Kidney glomerular epithelial cell (primary cell): ENCODE data around the gene MLLT1.

Experiments used
- DNase-seq: peaks from one replicate; lab custom pipeline; 2025; lab: John Stamatoyannopoulos, UW

MLLT1 gene

GRCh38 chr19:6258812-6259311 lies 20.9 kb downstream of the MLLT1 start:
- no peak for DNase-seq

- DNase-seq: no peak
Measured at GRCh38 chr19:6253954-6254733, 25.6 kb downstream of the MLLT1 start.

DNA sequence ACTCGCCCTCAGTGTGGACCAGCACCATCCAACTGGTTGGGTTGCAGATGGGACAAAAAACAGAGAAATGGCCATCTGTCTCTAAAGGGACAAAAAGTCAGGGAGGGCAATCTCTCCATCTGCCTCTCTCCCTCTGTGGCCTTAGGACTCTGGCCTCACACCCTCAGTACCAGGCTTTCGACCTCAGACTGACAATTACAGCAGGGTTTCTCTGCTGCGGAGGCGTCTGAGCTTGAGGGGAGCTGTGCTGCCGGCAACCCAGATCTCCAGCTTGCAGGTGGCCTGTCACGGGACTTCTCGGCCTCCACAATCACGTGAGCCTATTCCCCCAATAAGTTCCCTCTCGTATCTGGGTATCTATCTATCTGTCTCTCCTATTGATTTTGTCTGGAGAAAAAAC lies 27.7 kb downstream of the MLLT1 start:
- no peak for DNase-seq

DNA sequence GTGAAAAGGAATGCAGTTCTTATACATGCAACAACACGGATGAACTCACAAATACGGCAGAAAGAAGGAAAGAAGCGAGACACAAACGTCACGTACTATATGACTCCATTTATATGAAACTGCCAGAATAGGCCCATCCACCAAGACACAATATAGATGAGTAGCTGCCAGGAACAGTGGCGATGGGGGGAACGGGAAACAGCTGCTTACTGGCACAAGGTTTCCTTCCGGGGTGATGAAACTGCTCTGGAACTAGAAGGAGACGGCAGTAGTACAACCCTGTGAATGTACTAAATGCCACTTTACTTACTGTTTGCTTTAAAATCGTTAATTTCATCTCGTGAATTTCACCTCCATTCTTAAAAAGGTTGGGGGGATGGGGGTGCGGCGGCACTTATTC lies 28.9 kb downstream of the MLLT1 start:
- no peak for DNase-seq

- no peak for DNase-seq
Measured at GRCh38 chr19:6250024-6250615, 29.7 kb downstream of the MLLT1 start.

DNA sequence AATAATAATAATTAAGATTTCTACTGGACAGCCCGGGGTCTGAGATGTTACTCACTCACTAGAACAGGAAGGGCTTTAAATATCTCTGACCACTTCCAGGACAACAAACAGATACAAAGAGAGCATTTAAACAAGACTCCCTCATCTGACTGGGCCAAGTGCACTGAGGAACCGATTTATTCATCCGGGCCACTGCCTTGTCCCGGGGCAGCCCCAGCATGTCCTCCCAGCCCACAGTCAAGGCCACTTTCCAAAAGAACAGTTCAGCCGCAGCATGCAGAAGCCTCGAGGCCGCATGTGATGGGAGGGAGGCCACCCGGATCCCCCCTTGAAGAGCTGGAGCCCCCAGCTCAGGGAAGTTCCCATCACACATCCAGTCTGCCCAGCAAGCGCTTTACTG lies 30.5 kb downstream of the MLLT1 start:
- DNase-seq: no peak

GRCh38 chr19:6248844-6249243 lies 30.9 kb downstream of the MLLT1 start:
- no peak for DNase-seq

DNA sequence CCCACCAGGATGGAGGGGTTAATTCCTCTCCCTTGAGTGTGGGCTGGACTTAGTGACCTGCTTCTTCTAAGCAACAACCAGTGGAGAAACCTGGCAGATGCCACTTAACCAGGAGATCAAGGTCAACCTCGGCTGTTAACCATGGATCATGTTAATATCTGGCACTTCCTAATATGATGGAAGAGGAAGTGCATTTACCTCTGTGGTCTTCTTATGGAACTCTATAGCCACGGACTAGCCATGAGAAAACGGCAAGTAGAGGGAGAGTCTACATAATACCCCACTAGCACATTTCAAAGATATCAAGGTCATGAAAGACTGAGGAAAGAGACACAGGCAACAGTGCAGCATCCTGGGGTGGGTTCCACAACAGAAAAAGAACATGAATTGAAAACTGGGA lies 31.4 kb downstream of the MLLT1 start:
- no peak for DNase-seq

DNA sequence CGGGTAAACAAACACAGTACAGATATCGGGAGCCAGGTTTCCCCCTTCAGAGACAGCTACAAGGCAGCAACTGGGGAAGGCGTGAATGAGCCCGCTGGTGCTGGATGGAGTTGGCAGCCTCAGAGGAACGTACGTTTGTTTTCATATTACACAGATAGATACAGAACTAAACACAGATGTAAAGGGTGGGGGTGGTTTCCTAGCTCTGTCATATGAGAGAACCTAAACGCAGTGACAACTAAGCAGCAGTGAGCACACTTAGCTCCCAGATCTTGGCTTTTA lies 32.8 kb downstream of the MLLT1 start:
- DNase-seq: no peak

GRCh38 chr19:6246174-6247006 lies 33.4 kb downstream of the MLLT1 start:
- DNase-seq: no peak

DNA sequence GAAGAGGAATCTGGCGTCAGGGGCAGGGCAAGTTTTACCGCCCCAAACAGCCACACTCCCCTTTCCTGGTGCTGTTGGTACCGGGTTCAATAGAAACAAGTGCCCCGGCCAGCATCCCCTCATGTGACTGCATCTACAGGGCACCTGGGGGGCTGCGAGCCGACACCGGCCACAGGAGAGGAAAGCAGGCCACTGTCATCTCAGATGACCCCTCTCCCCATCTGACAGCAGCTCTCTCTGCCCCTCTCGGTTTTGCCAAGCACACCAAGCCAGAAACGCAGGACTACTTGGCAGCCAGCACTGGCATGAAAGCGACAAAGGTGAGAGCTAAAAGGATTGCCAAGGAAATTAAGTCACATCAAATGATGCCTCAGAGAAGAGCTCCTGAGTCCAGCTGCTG lies 37.1 kb downstream of the MLLT1 start:
- no peak for DNase-seq

DNA sequence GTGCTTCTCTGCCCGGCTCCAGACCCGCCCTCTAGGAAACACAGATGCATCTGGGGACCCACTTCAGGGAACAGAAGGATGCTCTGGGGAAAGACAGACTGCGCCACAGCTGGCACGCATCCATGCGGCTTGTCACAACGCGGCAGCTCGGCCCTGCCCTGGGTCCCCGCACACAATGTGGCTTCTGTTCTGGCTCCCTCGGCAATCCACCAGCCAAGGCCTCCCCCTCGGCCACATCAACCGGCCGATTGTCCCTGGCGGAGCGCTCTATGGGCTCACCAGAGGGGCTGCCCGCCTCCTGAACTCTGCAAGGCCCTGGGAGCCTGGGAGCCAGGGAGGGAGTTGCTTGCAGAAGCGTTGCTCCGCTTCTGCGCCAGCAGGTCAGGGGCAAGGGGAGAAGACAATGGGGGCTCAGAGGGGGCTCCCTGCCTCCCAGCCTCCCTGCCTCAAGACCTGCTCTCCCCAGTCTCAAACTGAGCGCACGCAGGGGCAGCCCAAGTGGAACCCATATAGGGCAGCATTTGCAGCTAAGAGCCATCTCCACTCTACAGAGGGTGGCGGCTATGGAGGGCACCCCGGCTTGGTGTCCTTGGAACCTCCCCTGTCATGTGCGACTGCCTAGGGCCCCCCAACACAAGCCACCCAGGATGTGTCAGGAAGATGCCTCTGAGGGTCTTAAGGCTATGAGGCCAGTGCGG lies 37.9 kb downstream of the MLLT1 start:
- no peak for DNase-seq

GRCh38 chr19:6241056-6241455 lies 38.7 kb downstream of the MLLT1 start:
- DNase-seq: no peak

DNA sequence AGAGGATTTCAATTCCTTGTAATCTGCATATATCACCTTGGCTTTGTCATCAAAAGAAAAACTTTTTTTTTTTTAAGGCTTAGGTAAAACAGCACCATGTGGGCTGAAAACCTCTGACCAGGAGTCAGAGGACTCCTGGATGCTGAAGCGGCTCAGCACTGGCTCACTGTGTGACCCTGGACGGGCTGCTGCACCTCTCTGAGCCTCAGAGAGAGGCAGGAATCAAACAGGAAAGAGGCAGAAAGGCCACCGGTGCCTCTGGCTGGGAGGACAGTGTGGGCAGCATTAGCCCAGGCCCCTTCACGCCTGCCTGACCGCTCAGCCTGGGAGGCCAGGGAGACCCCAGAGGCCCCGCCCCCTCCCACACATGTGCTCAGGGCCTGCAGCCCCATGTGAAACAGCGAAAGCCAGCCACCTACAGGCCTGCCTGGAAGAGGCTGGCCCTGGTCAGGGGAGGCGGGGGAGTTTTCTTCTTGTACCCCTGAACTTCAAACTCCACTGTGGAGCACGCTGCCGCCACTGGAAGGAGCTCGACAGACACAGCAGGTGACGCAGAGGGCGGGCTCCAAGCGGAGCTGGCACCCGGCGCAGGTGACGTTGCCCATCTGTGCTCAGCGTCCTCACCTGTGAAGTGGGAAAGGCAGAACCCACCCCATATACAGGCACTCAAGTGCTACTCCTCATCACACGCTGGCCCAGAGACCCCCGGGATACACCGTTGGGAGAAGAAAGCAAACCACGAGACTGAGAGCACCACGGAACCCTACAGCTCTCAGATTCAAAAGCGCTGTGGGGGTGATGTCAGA lies 39.7 kb downstream of the MLLT1 start:
- DNase-seq: no peak

GRCh38 chr19:6239401-6239844 lies 40.4 kb downstream of the MLLT1 start:
- no peak for DNase-seq

DNA sequence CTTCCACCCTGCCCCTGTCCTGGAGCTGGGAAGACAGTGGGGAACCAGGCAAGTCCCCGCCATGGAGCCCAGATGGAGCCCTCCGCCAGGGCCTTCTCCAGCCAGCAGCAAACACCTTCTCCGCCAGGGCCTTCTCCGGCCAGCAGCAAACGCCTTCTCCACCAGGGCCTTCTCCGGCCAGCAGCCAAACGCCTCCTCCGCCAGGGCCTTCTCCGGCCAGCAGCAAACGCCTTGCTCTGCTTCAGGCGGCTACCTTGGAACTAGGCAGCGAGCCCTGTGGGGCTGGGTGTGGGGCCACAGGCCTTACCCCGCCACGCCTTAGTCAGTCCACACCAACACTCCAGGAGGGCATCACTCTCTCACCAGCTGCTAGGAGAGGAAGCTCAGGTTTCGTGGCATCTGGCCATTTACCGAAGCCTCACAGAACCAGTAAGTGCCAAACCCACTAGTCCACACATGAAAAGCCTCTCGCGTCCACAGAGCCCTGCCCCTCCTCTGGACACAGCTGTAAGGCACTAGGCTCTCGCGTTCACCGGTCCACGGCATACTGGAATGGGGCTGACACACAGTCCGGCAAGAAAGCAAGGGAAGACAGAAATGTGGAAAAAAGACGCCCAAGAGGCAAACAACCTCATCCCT lies 41.0 kb downstream of the MLLT1 start:
- no peak for DNase-seq

- DNase-seq: no peak
Measured at GRCh38 chr19:6238256-6238642, 41.5 kb downstream of the MLLT1 start.

DNA sequence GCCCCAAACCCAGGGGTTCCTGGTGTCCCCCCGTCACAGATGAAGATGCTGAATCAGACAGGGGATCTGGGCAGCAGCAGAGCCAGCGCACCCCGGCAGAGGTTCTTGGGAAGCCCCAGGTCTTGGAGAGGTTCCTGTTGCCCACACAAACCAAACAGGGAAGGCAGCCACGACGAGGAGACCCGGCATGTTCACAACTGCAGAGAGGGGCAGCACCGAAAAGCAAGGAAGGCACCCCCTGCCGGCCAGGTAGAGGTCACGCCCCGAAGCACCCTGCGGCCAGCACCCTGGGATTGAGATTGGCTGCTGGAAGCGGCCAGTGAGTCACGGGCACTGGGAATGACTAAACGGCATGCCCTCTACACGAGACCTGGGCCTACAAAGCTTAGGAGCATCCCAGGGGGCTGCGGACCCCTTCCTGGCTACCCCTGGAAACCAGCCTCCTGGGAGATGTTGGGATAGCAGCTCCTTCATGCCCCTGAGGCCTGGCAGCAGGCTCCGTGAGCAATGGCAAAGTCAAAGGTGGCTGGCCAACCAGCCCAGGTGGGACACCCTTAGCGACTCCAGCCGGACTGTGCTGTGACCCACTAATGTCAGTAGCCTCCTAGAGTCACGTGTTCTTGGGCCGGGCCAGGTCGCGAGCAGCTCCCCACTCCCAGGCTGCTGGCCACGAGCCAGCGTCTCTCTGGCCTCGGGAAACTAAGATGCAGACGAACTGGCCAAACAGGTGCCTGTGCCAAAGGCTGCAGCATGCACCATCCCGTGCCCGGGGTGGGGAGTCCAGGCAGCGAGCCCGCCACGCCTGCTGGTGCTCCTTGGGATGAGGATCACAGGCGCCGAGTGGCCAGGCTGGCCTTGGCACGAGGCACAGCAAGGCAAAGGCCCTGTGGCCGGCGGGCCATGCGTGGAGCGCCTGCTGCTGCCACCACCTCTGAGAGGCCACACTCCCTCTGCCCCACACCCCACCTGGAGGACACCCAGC lies 43.2 kb downstream of the MLLT1 start:
- no peak for DNase-seq

DNA sequence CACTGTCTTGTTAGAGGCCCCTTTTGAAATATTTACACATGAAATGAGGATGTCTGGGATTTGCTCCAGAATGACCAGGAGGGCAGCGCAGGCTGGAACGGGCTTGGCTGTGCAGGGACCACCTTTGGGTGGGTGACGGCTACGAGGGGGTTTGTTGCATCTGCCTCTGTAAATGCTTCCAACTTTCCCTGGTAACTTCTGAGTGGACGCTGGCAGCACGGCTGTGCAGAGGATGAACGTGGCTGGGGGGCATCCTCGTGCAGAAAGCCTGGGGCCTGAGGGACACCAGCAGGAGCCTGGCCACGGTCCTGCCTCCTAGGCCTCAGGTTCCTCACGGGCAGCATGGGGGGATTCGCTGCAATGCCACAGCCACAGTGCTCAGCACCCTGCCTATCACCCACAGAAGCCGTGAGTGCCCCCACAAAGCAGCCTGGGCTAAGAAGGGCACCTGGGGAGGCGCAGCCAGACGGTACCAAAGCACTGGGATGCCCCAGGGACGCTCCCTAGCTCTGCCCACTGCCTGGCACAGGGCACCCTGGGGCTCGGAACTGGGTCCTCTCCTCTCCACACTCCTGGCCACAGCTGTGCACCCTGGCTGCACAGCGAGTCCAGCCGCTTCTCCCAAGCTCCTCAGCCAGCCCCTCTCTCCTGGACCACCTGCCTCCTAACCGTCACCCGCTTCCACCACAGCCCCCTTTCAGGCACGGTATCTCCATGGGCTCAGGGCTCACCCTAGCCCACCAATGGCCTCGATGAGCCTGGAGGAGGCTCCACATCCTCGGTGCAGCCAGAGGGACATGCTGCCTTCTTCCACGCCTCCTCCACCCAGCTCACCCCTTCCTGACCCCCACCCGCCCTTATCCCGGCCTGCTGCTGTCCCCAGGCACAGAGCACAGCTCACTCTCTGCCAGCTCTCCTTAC lies 44.5 kb downstream of the MLLT1 start:
- no peak for DNase-seq
